ENCODE results near the gene TP53INP2. TPM values are rescaled to one million over a fixed set of nuclear protein-coding genes. Genes with fewer than 3 reads are reported as not detected.

The TP53INP2 gene
- total and polyA plus RNA-seq, 2 of the 8 experiments (the other 6 are each of a cell fraction or from before 2014, with no cell fraction given), result 2.4 to 4.8 TPM

Small RNAs within 50 kb of the gene (small RNA-seq; reads per million reads assigned to genes)
- gene AL118520.1 (ENCODE audit: insufficient read depth), result not detected

Other genes with a start within 250 kb of the TP53INP2 start
- gene DYNLRB1, start 187.9 kb upstream of the TP53INP2 start, total RNA-seq (2021; fragmentation: NEBNext Ultra II Directional; extraction: Animal tissue kit (Norgen Biotek cat#: 25700)), result 107 and 109 TPM in 2 replicates
- gene DYNLRB1, start 187.9 kb upstream of the TP53INP2 start, polyA plus RNA-seq (2011; rRNA removed), result 206 and 214 TPM in 2 replicates
- 5.0 and 6.3 TPM in 2 replicates for gene MAP1LC3A, start 145.6 kb upstream of the TP53INP2 start, total RNA-seq (2021; fragmentation: NEBNext Ultra II Directional; extraction: Animal tissue kit (Norgen Biotek cat#: 25700))
- 6.1 and 9.5 TPM in 2 replicates for gene MAP1LC3A, start 145.6 kb upstream of the TP53INP2 start, polyA plus RNA-seq (2011; rRNA removed)
- gene PIGU, start 27.3 kb upstream of the TP53INP2 start, total RNA-seq (2021; fragmentation: NEBNext Ultra II Directional; extraction: Animal tissue kit (Norgen Biotek cat#: 25700)), result 27.9 and 28.3 TPM in 2 replicates
- gene PIGU, start 27.3 kb upstream of the TP53INP2 start, polyA plus RNA-seq (2011; rRNA removed), result 80.9 and 117 TPM in 2 replicates
- gene NCOA6, start 121.3 kb downstream of the TP53INP2 start, total RNA-seq (2021; fragmentation: NEBNext Ultra II Directional; extraction: Animal tissue kit (Norgen Biotek cat#: 25700)), result 9.5 TPM in 2 replicates
- 8.8 and 9.0 TPM in 2 replicates for gene NCOA6, start 121.3 kb downstream of the TP53INP2 start, polyA plus RNA-seq (2011; rRNA removed)
- gene GGT7, start 168.5 kb downstream of the TP53INP2 start, total RNA-seq (2021; fragmentation: NEBNext Ultra II Directional; extraction: Animal tissue kit (Norgen Biotek cat#: 25700)), result 24.1 and 25.5 TPM in 2 replicates
- gene GGT7, start 168.5 kb downstream of the TP53INP2 start, polyA plus RNA-seq (2011; rRNA removed), result 20.2 and 31.7 TPM in 2 replicates
- 17.7 and 19.9 TPM in 2 replicates for gene ACSS2, start 172.3 kb downstream of the TP53INP2 start, total RNA-seq (2021; fragmentation: NEBNext Ultra II Directional; extraction: Animal tissue kit (Norgen Biotek cat#: 25700))
- gene ACSS2, start 172.3 kb downstream of the TP53INP2 start, polyA plus RNA-seq (2011; rRNA removed), result 23.1 and 24.2 TPM in 2 replicates